Esophagus muscularis mucosa (tissue), 4 donors: ENCODE measurements around the gene PSAT1. TPM values are rescaled to one million over a fixed set of nuclear protein-coding genes. Genes with fewer than 3 reads are reported as not detected.
A peak's percentile ranks its signal among the peaks of the same experiment; 100 is the strongest.

Source experiments
- DNase-seq: peaks from one replicate; pipeline ENCODE4 v3.0.0-alpha.2; 2017; ENCODE audit errors: extremely low spot score
- H3K27ac ChIP-seq, 4 donors: fragments of 200-600 bp; sonication (generic); replicated peaks in 1 of 4; 1 replicate in 3 of 4; 2 replicates in 1 of 4; pipeline ENCODE4 v1.5.1; 2016 to 2019; ENCODE audit warnings: mild to moderate bottlenecking in 1 of 4
- H3K27me3 ChIP-seq, 4 donors: fragments of 200-600 bp; sonication (generic); one replicate each; pipeline versions ENCODE4 v1.5.1 to v1.6.0; 2016 to 2019
- H3K36me3 ChIP-seq, 4 donors: fragments of 200-600 bp; sonication (generic); one replicate each; pipeline ENCODE4 v1.5.1; 2016 to 2019
- H3K4me1 ChIP-seq, 4 donors: fragments of 200-600 bp; sonication (generic); one replicate each; pipeline ENCODE4 v1.5.1; 2016 to 2019
- H3K4me3 ChIP-seq, 4 donors: fragments of 200-600 bp; sonication (generic); 1 replicate in 2 of 4; 2 replicates in 2 of 4; pipeline ENCODE4 v1.5.1; 2016 to 2019; ENCODE audit warnings: mild to moderate bottlenecking in 4 of 4, moderate library complexity in 1 of 4
- H3K9me3 ChIP-seq, 4 donors: fragments of 200-600 bp; sonication (generic); 1 replicate in 3 of 4; 2 replicates in 1 of 4; pipeline ENCODE4 v1.5.1; 2016 to 2019
- CTCF ChIP-seq, 3 experiments: fragments of 200-600 bp in 2 of 3; fragments of 450-650 bp in 1 of 3; sonication (generic) in 2 of 3; IDR thresholded peaks; one replicate each; pipeline ENCODE4 v1.5.1; 2017 to 2019; ENCODE audit warnings: antibody characterized with exemption in 3 of 3, mild to moderate bottlenecking in 2 of 3, moderate library complexity in 1 of 3
- EP300 ChIP-seq: sonication (generic); formaldehyde crosslinking; IDR thresholded peaks from one replicate; pipeline ENCODE4 v1.6.1; 2017; ENCODE audit warnings: antibody characterized with exemption
- POLR2A ChIP-seq: fragments of 450-650 bp; IDR thresholded peaks from one replicate; pipeline ENCODE4 v1.6.1; 2017; ENCODE audit warnings: antibody characterized with exemption, moderate library complexity, mild to moderate bottlenecking, low read depth
- POLR2AphosphoS5 ChIP-seq, 2 donors: sonication (generic); formaldehyde crosslinking; IDR thresholded peaks; one replicate each; pipeline ENCODE4 v1.6.1; 2017; ENCODE audit warnings: antibody characterized with exemption in 2 of 2
- WGBS: methylation state at CpG from one replicate; pipeline ENCODE4 v1.1.5; 2018; 5-methylcytosine and 5-hydroxymethylcytosine counted together
- intact Hi-C: fragments of 100-400 bp; cut with DNase I; formaldehyde crosslinking; loops from one replicate; pipeline ENCODE4 v1.15.1; 2023
- total RNA-seq, 4 donors: library from RNA; depleted of rRNA; stranded (reverse); fragments of >200 nt; gene quantifications; one replicate each; pipeline versions ENCODE4 v1.1.0 to v1.2.1, GENCODE V29; 2016

PSAT1 gene
- total RNA-seq, 4 donors from 2014 or later: 1.7 to 4.6 (median 2.5) TPM

DNA sequence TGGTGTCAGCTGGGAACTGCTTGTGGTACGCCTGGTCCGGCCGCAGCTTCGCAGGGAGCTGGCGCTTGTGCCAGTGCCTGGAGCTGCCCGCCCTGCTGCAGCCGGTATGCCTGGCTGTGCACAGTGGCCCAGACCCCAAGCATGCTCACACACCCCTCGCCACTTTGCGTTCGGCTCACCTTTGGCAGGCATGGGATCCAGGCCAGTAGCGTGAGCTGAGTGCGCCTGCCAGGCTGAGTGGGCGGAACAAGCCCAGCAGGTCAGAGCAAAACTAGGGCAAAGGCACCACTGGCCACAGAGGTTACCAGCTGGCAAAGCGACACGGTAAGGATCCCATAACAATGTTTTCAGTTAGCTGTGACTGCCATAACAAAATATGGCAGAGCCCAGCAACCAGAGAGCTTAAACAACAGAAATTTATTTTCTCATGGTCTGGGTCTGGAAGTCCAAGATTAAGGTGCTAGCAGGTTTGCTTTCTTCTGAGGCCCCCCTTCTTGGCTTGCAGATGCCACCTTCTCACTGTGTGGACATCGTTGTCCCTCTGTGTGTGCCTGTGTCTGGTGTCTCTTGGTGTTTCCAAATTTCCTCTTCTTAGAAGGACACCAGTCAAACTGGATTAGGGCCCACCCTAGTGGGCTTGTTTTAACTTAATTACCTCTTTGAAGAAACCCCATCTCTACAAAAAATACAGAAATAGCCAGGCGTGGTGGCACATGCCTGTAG lies 61.6 kb downstream of the PSAT1 start:
- DNase-seq: no peak
- no peaks in the 10 kb centered on the region for H3K27me3 ChIP-seq
- H3K27ac ChIP-seq: no peak overlapping the region
- no peaks in the 10 kb centered on the region for H3K36me3 ChIP-seq
- H3K4me1 ChIP-seq: no peaks in the 10 kb centered on the region
- no peaks in the 10 kb centered on the region for H3K9me3 ChIP-seq
- WGBS: 94% methylated on average over 17 of the region's 17 CpGs
- no peak overlapping the region for H3K4me3 ChIP-seq
- intact Hi-C loops: no loop called here
- TF ChIP-seq POLR2A (no peak), EP300 (no peak), POLR2AphosphoS5 (IDR thresholded peaks at IDR 0.05) (no peak), CTCF (IDR thresholded peaks at IDR 0.05) (no peak)

DNA sequence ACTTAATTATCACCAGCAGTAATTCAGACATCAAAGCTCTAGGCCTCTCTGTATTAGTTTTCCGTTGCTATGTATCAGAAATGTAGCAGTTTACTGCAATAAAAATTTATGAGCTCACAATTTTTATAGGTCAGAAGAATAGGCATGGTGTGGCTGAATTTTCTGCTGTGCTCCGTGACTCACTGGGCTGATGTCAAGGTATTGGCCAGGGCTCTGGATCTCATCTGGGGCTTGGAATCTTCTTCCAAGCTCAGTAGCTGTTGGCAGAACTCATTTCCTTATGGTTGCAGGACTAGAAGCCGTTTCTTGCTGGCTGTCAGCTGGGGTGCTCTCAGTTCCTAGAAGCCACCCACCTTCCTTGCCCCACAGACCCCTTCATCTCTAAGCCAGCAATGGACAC lies 66.3 kb downstream of the PSAT1 start:
- no peak for TF ChIP-seq CTCF (IDR thresholded peaks at IDR 0.05)
- no peak for TF ChIP-seq POLR2A
- TF ChIP-seq POLR2AphosphoS5 (IDR thresholded peaks at IDR 0.05): no peak
- TF ChIP-seq EP300: no peak
- Histone ChIP-seq H3K4me1 (no peaks in the 10 kb centered on the region), H3K36me3 (no peaks in the 10 kb centered on the region), H3K4me3 (no peak overlapping the region), H3K27me3 (no peaks in the 10 kb centered on the region), H3K9me3 (no peaks in the 10 kb centered on the region), H3K27ac (no peak overlapping the region)
- WGBS: 73% methylated on average over 3 of the region's 3 CpGs
- DNase-seq: no peak
- intact Hi-C loops: no loop called here

- WGBS: 50% methylated on average over 4 of the region's 4 CpGs
- no peak overlapping the region for H3K4me3 ChIP-seq
- no peaks in the 10 kb centered on the region for H3K4me1 ChIP-seq
- intact Hi-C loops: no loop called here
- TF ChIP-seq POLR2AphosphoS5 (IDR thresholded peaks at IDR 0.05) (no peak), CTCF (IDR thresholded peaks at IDR 0.05) (peak; percentile 40 to 60 (median 47))
- no peak for DNase-seq
- H3K9me3 ChIP-seq: no peaks in the 10 kb centered on the region
- no peaks in the 10 kb centered on the region for H3K36me3 ChIP-seq
- H3K27me3 ChIP-seq: peaks cover 0 to 8% (median 0%) of the 10 kb centered on the region in 4 donors
- H3K27ac ChIP-seq: no peak overlapping the region
Measured at GRCh38 chr9:78365748-78366697, 69.1 kb downstream of the PSAT1 start.

- no peak for DNase-seq
- WGBS: 95% methylated on average over 3 of the region's 3 CpGs
- H3K4me1 ChIP-seq: no peaks in the 10 kb centered on the region
- peaks cover 0 to 9% (median 0%) of the 10 kb centered on the region in 4 donors for H3K27me3 ChIP-seq
- no peak for TF ChIP-seq CTCF (IDR thresholded peaks at IDR 0.05)
- TF ChIP-seq POLR2AphosphoS5 (IDR thresholded peaks at IDR 0.05): no peak
- TF ChIP-seq EP300: no peak
- no peak for TF ChIP-seq POLR2A
- no peaks in the 10 kb centered on the region for H3K36me3 ChIP-seq
- intact Hi-C loops: no loop called here
- H3K27ac ChIP-seq: no peak overlapping the region
- no peaks in the 10 kb centered on the region for H3K9me3 ChIP-seq
- no peak overlapping the region for H3K4me3 ChIP-seq
Measured at GRCh38 chr9:78366827-78367226, 69.9 kb downstream of the PSAT1 start.
